Mesenteric fat pad (tissue), 1 donor: ENCODE data around the gene RTRAF. TPM values are rescaled to one million over a fixed set of nuclear protein-coding genes. Genes with fewer than 3 reads are reported as not detected.

Experiments
- DNase-seq: peaks from one replicate; pipeline ENCODE4 v3.0.0-alpha.2; 2020; ENCODE audit warnings: low spot score
- total RNA-seq: library from RNA; stranded (reverse); fragmentation: NEBNext Ultra II Directional; extraction: Animal tissue kit (Norgen Biotek cat#: 25700); gene quantifications from one replicate; pipeline ENCODE4 v1.2.1, GENCODE V29; 2021
- donor health status: DM: yes; HTN: yes; CAD: no.

RTRAF gene
- total RNA-seq, 1 donor from 2014 or later = 140 TPM

GRCh38 chr14:52048641-52049204 is 59.4 kb downstream of the RTRAF start:
- DNase-seq = no peak

GRCh38 chr14:52049271-52049670 is 59.9 kb downstream of the RTRAF start:
- no peak for DNase-seq

GRCh38 chr14:52049721-52050588 is 60.6 kb downstream of the RTRAF start:
- no peak for DNase-seq

- no peak for DNase-seq
Measured at GRCh38 chr14:52051251-52051650, 61.9 kb downstream of the RTRAF start.

DNA sequence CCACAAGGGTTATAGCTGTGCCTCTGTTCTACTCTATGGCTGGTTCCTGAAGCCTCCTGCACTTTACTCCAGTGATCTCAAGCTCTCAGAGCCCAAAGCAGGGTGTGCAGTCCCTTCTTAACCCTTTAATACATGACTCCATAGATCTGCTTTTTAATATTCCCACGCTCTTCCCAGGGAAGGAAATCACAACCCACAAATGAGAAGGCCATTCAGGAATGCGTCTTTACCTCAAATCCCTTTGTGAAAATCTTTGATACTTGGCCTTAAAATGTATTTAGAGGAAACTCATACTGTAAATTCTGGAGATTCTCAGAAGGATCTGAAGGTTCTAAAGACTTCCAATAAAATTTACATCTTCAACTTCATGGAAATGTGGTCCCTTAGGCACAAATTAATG is 62.5 kb downstream of the RTRAF start:
- DNase-seq = no peak

- no peak for DNase-seq
Measured at GRCh38 chr14:52052288-52052943, 63.1 kb downstream of the RTRAF start.

- no peak for DNase-seq
Measured at GRCh38 chr14:52053044-52053443, 63.7 kb downstream of the RTRAF start.

DNA sequence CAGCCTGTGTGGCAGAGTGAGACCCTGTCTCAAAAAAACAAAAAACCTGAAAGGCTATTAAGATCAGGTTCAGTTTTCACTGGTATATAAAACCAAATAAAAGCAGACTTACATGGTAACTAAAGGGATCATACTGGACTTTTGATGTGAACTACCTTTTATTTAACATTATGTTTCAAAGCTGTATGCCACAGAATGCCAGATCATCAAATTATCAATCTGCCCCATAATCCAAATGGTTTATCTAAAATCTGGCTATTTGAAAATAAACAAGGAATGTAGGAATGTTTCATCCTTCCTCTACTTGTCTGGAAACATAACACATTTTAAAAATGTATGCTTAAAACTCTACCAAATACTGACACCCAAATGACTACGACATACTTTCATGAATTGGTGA is 65.3 kb downstream of the RTRAF start:
- DNase-seq = no peak

DNA sequence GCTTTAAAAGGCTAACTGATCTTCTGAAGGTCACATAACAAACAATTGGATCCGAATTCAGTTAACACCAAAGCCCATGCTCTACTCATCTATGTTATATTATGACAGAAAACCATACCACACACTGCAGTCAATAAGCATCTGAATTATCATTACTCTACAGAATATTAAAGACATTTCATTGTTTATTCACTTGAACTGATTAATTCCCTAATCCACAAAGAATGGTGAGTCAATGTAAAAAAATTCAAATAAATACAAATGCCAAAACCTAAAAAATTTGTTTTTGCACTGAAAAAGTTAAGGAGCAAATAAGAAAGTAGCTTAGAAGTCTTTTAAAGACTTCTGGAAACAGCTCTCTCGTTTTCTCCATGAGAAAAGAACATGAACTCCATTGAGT is 65.8 kb downstream of the RTRAF start:
- DNase-seq = no peak

- DNase-seq = no peak
Measured at GRCh38 chr14:52058341-52058740, 69.0 kb downstream of the RTRAF start.

GRCh38 chr14:52059649-52060048 is 70.3 kb downstream of the RTRAF start:
- DNase-seq = no peak

DNA sequence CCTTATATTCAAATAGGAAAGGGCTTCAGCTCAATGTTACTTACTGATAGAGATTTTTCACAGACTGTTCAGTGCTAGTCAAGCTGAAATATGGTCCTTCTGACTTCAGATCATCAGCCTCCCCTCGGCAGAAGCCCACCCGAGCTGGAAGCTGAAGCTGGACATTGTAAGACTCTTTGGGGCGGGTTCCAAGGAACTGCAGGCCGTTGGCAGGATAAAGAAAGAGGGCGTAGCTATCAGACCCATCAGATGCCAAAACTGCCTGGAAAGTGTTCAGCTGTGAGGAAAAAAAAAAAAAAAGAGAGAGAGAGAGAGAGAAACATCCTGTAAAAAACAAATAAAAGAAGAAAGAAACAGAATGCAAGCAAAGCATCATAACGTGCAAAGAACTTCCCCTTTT is 70.7 kb downstream of the RTRAF start:
- no peak for DNase-seq

Other genes with a start within 250 kb of the RTRAF start
- 135 TPM for gene GNG2, start 128.9 kb upstream of the RTRAF start, total RNA-seq
- 66.2 TPM for gene NID2, start 79.5 kb downstream of the RTRAF start, total RNA-seq